ENCODE data around the gene PCDHGB7. TPM values are rescaled to one million over a fixed set of nuclear protein-coding genes. Genes with fewer than 3 reads are reported as not detected.
"Not testable (repeated sequence)": the region's sequence is repeated elsewhere in the genome, so short reads cannot be mapped to it uniquely, and the experiment has no call there.

PCDHGB7 gene
- polyA plus RNA-seq (2012; ENCODE audit: low read depth, missing spikeins), result 0.59 TPM

GRCh38 chr5:141417494-141418172, at the start of gene PCDHGB7:
TSS of gene PCDHGB7 (plus strand) at chr5:141417677. CDS start at chr5:141417860, 183 bp downstream.
- DNase-seq (ENCODE audit: insufficient read length, low spot score) (peak; percentile 59), FAIRE-seq (peak; percentile 58)

- DNase-seq (ENCODE audit: insufficient read length, low spot score) (peak; percentile 43), FAIRE-seq (peak; percentile 5)
- TF ChIP-seq PAX5 (IDR thresholded peaks at IDR 0.05; ENCODE audit: insufficient read depth, low read length, severe bottlenecking), result no peak
Measured at GRCh38 chr5:141369994-141370848, 47.3 kb upstream of the PCDHGB7 start, which contains the start of gene PCDHGB3. TSS of gene PCDHGB3 (plus strand) at chr5:141370242. CDS start at chr5:141370395, 153 bp downstream.

- TF ChIP-seq POLR2A (IDR thresholded peaks at IDR 0.05; ENCODE audit: low read depth, low read length), result no peak
- TF ChIP-seq SPI1 (IDR thresholded peaks at IDR 0.05; ENCODE audit: low read depth, low read length), result no peak
- TF ChIP-seq TAF1 (IDR thresholded peaks at IDR 0.05; ENCODE audit: low read depth, low read length), result no peak
- no peak for FAIRE-seq
- DNase-seq (ENCODE audit: insufficient read length, low spot score), result no peak
Measured at GRCh38 chr5:141371572-141372475, 45.7 kb upstream of the PCDHGB7 start.

- TF ChIP-seq PAX5 (IDR thresholded peaks at IDR 0.05; ENCODE audit: insufficient read depth, low read length, severe bottlenecking) (no peak), TAF1 (IDR thresholded peaks at IDR 0.05; ENCODE audit: low read depth, low read length) (no peak), POLR2AphosphoS5 (IDR thresholded peaks at IDR 0.05; ENCODE audit: low read depth, low read length) (no peak), SPI1 (IDR thresholded peaks at IDR 0.05; ENCODE audit: low read depth, low read length) (no peak), POLR2A (IDR thresholded peaks at IDR 0.05; ENCODE audit: low read depth, low read length) (no peak), POU2F2 (IDR thresholded peaks at IDR 0.05; ENCODE audit: low read depth, low read length) (no peak)
- DNase-seq (ENCODE audit: insufficient read length, low spot score) (no peak), FAIRE-seq (no peak)
Measured at GRCh38 chr5:141373673-141374317, 43.7 kb upstream of the PCDHGB7 start, which contains the start of gene PCDHGA6. TSS of gene PCDHGA6 (plus strand) at chr5:141373891. CDS start at chr5:141374084, 193 bp downstream.

GRCh38 chr5:141374627-141375026, 42.9 kb upstream of the PCDHGB7 start:
- DNase-seq (ENCODE audit: insufficient read length, low spot score) (no peak), FAIRE-seq (no peak)
- TF ChIP-seq POLR2AphosphoS5 (IDR thresholded peaks at IDR 0.05; ENCODE audit: low read depth, low read length) (no peak), PAX5 (IDR thresholded peaks at IDR 0.05; ENCODE audit: insufficient read depth, low read length, severe bottlenecking) (no peak), TAF1 (IDR thresholded peaks at IDR 0.05; ENCODE audit: low read depth, low read length) (no peak), POLR2A (IDR thresholded peaks at IDR 0.05; ENCODE audit: low read depth, low read length) (no peak), POU2F2 (IDR thresholded peaks at IDR 0.05; ENCODE audit: low read depth, low read length) (no peak), SPI1 (IDR thresholded peaks at IDR 0.05; ENCODE audit: low read depth, low read length) (no peak)

GRCh38 chr5:141375444-141376155, 41.9 kb upstream of the PCDHGB7 start:
- FAIRE-seq; DNase-seq (ENCODE audit: insufficient read length, low spot score): not testable (repeated sequence)

GRCh38 chr5:141382469-141383294, 34.8 kb upstream of the PCDHGB7 start, which contains the start of gene PCDHGA7:
TSS of gene PCDHGA7 (plus strand) at chr5:141382742. CDS start at chr5:141382900, 158 bp downstream.
- TF ChIP-seq POLR2AphosphoS5 (IDR thresholded peaks at IDR 0.05; ENCODE audit: low read depth, low read length) (no peak), SPI1 (IDR thresholded peaks at IDR 0.05; ENCODE audit: low read depth, low read length) (no peak), POLR2A (IDR thresholded peaks at IDR 0.05; ENCODE audit: low read depth, low read length) (no peak), POU2F2 (IDR thresholded peaks at IDR 0.05; ENCODE audit: low read depth, low read length) (no peak), TAF1 (IDR thresholded peaks at IDR 0.05; ENCODE audit: low read depth, low read length) (no peak), PAX5 (IDR thresholded peaks at IDR 0.05; ENCODE audit: insufficient read depth, low read length, severe bottlenecking) (no peak)
- DNase-seq (ENCODE audit: insufficient read length, low spot score), result no peak
- no peak for FAIRE-seq

GRCh38 chr5:141383345-141383744, 34.1 kb upstream of the PCDHGB7 start:
- DNase-seq (ENCODE audit: insufficient read length, low spot score) (no peak), FAIRE-seq (no peak)
- TF ChIP-seq PAX5 (IDR thresholded peaks at IDR 0.05; ENCODE audit: insufficient read depth, low read length, severe bottlenecking) (no peak), POLR2A (IDR thresholded peaks at IDR 0.05; ENCODE audit: low read depth, low read length) (no peak)

All from GM12891 (cell line).